ENCODE measurements around the gene MARF1.

GRCh38 chr16:15557258-15557657, 85.7 kb downstream of the MARF1 start:
- TF ChIP-seq CTCF (optimal IDR thresholded peaks at IDR 0.05 in 1 of 3, IDR thresholded peaks at IDR 0.05 in 1 of 3, conservative IDR thresholded peaks at IDR 0.05 in 1 of 3; ENCODE audit: extremely low read depth in 1 of 3, insufficient read depth in 2 of 3, low read length in 3 of 3) (no peak), EZH2 (IDR thresholded peaks at IDR 0.05; ENCODE audit: low read length) (no peak)
